Renal cortical epithelial cell (primary cell): ENCODE measurements around the gene ANO3. TPM values are rescaled to one million over a fixed set of nuclear protein-coding genes. Genes with fewer than 3 reads are reported as not detected.

Source experiments
- DNase-seq: peaks from one replicate; pipeline ENCODE4 v3.0.0-alpha.2; 2011; ENCODE audit warnings: low read depth
- total RNA-seq: library from RNA; depleted of rRNA; stranded (reverse); fragments of >200 nt; gene quantifications from 2 replicates; pipeline ENCODE4 v1.2.3, GENCODE V29; 2014

The ANO3 gene
- total RNA-seq, 1 donor from 2014 or later = not detected

DNA sequence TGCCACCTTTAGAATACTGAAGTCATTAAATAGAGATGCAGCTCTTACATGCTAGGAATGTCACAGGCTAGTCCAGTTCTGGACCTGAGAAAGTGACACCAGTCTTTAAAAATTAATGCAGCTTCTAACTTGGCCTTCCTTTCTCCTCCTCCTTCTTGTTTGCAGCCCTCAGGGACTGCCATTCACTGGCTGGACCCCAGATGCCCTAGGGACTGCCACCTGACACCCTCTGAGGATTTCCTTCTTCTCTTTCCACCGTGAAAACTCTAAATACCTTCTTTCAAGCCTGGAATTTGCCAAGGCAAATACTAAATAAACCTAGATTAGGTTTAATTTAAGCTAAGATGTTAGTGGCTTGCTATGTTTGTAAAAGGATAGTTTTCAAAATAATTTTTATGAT lies 161.7 kb downstream of the ANO3 start:
- DNase-seq = no peak

GRCh38 chr11:26507229-26507628 lies 175.3 kb downstream of the ANO3 start:
- no peak for DNase-seq

DNA sequence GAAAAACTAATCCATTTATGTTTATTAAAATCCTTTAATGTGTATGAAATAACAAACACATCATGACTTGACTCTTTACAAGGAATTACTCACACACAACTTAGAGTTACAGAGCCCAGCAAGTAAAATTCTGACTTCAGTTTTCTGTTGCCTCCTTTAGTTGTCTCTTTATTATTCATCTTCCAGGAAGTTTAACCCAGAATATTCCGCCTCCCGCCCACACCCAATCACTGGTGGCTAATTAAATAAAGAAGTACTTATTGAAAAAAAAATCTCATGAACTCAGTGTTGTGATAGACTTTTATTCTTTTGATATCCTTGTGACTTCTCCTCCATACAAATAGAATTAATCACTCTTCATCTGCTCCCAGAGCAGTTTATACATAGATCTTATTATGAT lies 178.2 kb downstream of the ANO3 start:
- no peak for DNase-seq

GRCh38 chr11:26510756-26511155 lies 178.8 kb downstream of the ANO3 start:
- DNase-seq = no peak

GRCh38 chr11:26512196-26512595 lies 180.3 kb downstream of the ANO3 start:
- DNase-seq = no peak

GRCh38 chr11:26519469-26519868 lies 187.5 kb downstream of the ANO3 start:
- no peak for DNase-seq

GRCh38 chr11:26522912-26523610 lies 191.1 kb downstream of the ANO3 start:
- peak; percentile 25 for DNase-seq

- DNase-seq = no peak
Measured at GRCh38 chr11:26527685-26528084, 195.8 kb downstream of the ANO3 start.

GRCh38 chr11:26537341-26537740 lies 205.4 kb downstream of the ANO3 start:
- no peak for DNase-seq

DNA sequence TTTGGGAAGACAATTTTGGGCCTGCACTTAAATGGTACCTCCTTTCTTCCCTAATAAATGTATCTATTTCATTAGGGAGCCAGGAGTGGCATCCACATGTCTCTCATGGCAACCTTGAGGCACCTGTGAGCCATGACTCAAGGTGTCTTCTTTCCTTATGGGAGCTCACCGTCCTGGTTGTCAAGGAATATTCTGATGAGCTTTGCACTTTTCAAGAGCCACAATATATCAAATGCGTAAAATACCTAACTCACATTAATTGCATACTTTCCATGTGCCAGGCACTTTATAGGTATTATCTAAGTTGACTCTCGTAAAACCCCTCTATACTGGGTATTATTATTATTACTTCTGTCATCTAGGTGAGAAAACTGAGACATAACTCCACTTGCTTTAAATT lies 207.6 kb downstream of the ANO3 start:
- no peak for DNase-seq

DNA sequence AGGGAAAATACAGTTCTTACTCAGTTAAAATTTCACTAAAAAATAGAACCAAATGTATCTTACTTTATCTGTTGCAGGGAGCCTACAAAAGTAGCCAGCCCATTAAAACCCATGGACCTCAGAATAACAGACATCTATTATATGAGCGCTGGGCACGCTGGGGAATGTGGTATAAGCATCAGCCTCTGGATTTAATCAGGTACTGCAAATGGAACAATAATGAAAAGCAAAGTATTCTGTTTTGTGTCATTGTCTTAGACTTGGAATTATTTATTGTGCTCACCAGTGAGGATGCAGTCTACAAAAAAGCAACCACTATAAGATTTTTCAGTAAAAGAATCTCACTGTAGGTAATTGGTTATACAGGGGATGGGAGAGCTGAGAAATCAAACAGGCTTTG lies 209.9 kb downstream of the ANO3 start:
- DNase-seq = no peak

GRCh38 chr11:26549176-26549575 lies 217.2 kb downstream of the ANO3 start:
- DNase-seq = no peak

DNA sequence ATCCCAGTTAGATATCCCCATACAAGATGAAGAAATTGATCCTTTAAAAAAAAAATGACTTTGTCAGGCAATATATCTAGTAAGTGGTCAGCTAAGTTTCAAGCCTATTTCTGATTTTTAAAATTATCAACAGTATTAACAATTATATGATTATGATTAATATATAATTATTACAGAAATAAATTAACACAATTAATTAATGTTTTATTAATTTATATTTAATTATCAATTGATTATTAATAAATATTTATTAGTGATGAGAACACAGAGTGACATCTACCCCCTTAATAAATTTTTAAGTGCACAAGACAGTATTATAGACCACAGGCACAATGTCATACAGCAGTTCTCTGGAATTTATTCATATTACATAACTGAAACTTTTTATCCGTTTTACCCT lies 218.1 kb downstream of the ANO3 start:
- no peak for DNase-seq

DNA sequence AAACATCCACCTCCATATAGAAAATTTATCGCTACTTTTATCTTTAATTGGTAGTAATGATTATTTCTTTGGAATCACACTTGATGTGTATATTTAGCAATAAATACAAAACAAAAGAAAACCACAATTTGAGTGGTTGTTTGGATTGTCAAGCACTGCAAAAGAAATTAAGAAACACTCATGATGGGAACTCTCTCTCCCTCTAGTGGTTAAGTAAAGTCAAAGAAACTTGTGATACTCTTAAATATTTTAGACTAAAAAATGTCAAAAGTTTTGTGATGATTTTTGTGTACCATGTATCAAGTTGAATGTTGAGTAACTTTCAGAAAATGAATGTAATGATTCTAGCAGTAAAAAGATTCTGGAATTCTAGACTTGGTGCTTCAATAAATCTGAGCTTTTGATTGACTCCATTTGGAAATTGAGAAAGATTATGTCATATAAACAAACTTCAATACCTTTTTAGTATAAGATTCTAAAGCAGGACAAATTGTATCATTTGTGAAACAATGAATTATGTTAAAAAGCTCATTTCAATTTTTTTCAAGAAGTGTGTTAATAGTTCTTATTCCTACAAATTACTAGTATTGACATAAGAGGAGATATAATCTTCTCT lies 219.4 kb downstream of the ANO3 start:
- peak; percentile 16 for DNase-seq

- no peak for DNase-seq
Measured at GRCh38 chr11:26553182-26553581, 221.3 kb downstream of the ANO3 start.

GRCh38 chr11:26554455-26554854 lies 222.5 kb downstream of the ANO3 start:
- DNase-seq = no peak

- peak; percentile 17 for DNase-seq
Measured at GRCh38 chr11:26556582-26556981, 224.7 kb downstream of the ANO3 start.

DNA sequence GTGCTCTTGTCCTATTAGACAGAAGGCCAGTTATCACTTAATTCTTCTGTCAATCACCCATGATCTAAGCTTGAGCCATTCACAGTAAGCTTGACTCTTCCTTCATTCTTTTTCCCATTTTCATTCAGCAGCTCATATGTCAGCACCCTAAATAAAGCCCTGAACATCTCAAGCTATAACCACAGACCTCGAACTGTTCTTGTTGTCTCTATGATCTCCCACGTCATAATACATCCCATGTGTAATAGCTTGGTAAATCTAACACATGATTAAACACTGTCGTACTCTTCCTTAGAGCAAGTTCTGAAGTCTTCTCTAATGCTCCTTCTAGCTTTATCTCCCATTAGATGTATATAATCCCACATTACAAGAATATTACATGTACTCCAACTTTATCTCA lies 225.7 kb downstream of the ANO3 start:
- no peak for DNase-seq

- DNase-seq = no peak
Measured at GRCh38 chr11:26558190-26558589, 226.3 kb downstream of the ANO3 start.

GRCh38 chr11:26569646-26570045 lies 237.7 kb downstream of the ANO3 start:
- no peak for DNase-seq

- DNase-seq = no peak
Measured at GRCh38 chr11:26571861-26572654, 240.1 kb downstream of the ANO3 start, which contains the start of gene MUC15. Gene MUC15, minus strand, starts transcription at chr11:26572263. Its CDS starts 5,169 bp downstream, at chr11:26567094.

DNA sequence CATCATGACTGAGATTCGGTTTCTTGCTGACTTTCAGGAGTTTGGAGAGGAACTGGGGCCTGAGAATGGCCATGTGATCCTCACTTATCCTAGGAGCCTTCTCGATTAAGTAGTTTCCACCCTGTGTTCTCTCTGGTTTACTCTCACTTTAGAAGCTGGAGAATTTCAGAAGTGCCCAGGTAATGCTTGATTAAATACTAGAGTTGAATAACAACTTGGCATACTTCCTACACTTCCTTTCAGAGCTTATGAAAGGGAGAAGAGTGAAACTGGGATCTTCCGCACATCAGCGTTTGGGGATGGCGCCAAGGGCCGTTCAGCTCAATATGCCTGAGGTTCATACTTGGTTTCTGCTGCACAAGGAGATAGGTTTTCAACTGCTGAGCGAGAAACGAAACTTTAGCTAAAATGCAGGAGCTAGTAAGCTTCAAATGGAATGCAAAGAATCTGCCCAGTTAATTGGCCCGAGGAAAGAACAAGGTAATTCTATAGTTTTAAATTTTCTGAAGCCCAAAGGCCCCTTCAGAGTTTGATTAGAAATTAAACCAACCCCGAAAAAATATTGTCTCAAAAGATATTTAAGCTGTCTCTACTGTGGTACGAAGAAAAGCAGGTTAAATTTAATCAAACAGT lies 241.0 kb downstream of the ANO3 start:
- DNase-seq = peak; percentile 44
